GM18519 (cell line): ENCODE results near the gene LRRC49.

Experiments
- ATAC-seq: cut with Tn5 transposase; IDR thresholded peaks from one replicate; pipeline ENCODE4 v1.9.1; 2021; ENCODE audit warnings: mild to moderate bottlenecking, moderate library complexity; ENCODE audit not compliant: unreplicated experiment, low FRiP score

The LRRC49 gene

GRCh38 chr15:71083349-71083748 lies 190.7 kb downstream of the LRRC49 start:
- ATAC-seq, result no peak

GRCh38 chr15:71084264-71084663 lies 191.6 kb downstream of the LRRC49 start:
- no peak for ATAC-seq

DNA sequence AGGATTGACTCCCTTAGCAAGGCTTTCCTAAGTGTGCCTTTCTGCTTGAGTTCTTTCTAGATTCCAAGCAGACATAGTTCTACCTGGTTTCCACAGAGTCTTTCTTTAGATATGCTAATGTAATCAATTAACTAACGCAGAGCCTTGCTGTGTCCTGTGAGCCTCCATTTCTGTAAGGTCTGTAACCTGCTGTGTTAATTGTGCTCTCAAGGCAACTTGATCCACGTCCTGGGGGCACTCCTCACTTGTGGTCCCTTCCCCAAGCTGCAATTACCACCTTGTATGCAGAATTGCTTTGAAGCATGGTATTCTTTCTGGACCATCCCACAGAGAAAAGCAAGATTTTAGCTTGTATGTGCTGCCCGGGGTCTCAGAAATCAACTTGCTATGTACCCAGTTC lies 193.2 kb downstream of the LRRC49 start:
- no peak for ATAC-seq

- no peak for ATAC-seq
Measured at GRCh38 chr15:71088155-71088554, 195.5 kb downstream of the LRRC49 start.

GRCh38 chr15:71088683-71089082 lies 196.1 kb downstream of the LRRC49 start:
- no peak for ATAC-seq

GRCh38 chr15:71089801-71090200 lies 197.2 kb downstream of the LRRC49 start:
- no peak for ATAC-seq

GRCh38 chr15:71091601-71092000 lies 199.0 kb downstream of the LRRC49 start:
- no peak for ATAC-seq

- ATAC-seq, result no peak
Measured at GRCh38 chr15:71092056-71092600, 199.5 kb downstream of the LRRC49 start.

GRCh38 chr15:71093054-71094024 lies 200.7 kb downstream of the LRRC49 start:
- ATAC-seq, result no peak

- no peak for ATAC-seq
Measured at GRCh38 chr15:71094137-71094536, 201.5 kb downstream of the LRRC49 start.

DNA sequence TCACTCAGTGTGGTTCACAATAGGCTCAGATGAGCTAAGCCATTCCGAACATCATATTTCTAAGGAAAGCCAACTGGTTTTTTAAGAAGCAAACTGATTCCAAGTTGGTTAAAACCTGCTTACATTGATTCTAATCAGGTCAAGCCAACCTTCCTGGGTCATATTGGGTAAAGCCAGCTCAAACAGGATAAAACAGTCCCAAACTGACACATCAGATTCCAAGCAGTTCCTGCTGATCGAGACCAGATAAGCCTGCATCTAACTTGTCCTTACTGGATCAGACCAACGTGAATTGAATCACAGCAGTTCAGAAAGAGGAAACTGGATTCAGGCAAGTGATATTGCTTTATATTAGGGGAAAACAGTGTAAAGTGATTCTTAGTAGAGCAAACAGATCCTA lies 204.1 kb downstream of the LRRC49 start:
- no peak for ATAC-seq

GRCh38 chr15:71097890-71098289 lies 205.3 kb downstream of the LRRC49 start:
- no peak for ATAC-seq

GRCh38 chr15:71098920-71099319 lies 206.3 kb downstream of the LRRC49 start:
- ATAC-seq, result no peak
